ENCODE measurements around the gene ZNF780A. TPM values are rescaled to one million over a fixed set of nuclear protein-coding genes. Genes with fewer than 3 reads are reported as not detected.

Gene ZNF780A
- total RNA-seq, 1 donor, result 15.9 TPM

DNA sequence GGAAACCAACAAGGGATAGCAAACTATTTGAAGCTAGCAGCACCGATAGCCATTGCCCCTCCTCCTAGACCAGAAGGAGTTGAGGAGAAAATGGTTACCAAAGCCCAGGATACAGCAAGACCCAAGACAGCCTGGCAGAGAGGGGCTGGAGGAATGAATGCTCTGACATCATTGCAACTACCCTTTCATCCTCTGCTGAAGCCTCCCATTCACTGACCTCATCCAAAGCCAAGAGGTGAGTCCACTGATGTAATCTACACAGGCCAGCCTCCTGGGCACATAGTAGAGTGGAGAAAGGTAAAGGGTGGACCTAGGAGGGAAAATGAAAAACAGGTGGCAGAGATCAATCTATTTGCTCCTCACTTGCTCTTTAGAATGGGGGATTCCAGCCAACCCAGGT is 42.7 kb upstream of the ZNF780A start:
- no peaks in the 10 kb centered on the region for H3K79me2 ChIP-seq (ENCODE audit: insufficient read depth, low read length)
- TF ChIP-seq, protein P1, sequence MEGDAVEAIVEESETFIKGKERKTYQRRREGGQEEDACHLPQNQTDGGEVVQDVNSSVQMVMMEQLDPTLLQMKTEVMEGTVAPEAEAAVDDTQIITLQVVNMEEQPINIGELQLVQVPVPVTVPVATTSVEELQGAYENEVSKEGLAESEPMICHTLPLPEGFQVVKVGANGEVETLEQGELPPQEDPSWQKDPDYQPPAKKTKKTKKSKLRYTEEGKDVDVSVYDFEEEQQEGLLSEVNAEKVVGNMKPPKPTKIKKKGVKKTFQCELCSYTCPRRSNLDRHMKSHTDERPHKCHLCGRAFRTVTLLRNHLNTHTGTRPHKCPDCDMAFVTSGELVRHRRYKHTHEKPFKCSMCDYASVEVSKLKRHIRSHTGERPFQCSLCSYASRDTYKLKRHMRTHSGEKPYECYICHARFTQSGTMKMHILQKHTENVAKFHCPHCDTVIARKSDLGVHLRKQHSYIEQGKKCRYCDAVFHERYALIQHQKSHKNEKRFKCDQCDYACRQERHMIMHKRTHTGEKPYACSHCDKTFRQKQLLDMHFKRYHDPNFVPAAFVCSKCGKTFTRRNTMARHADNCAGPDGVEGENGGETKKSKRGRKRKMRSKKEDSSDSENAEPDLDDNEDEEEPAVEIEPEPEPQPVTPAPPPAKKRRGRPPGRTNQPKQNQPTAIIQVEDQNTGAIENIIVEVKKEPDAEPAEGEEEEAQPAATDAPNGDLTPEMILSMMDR (IDR thresholded peaks at IDR 0.05; ENCODE audit: extremely low read depth, low read depth, low read length), result no peak
- H3K27me3 ChIP-seq (ENCODE audit: insufficient read depth, low read length), result peaks cover 11% of the 10 kb centered on the region
- H3K9me3 ChIP-seq (ENCODE audit: low read depth, low read length), result no peaks in the 10 kb centered on the region
- H3K4me3 ChIP-seq (ENCODE audit: insufficient read depth, low read length), result no peak overlapping the region
- DNase-seq (ENCODE audit: insufficient read length, low spot score, missing footprints), result no peak
- H2AFZ ChIP-seq (ENCODE audit: low read length), result no peak overlapping the region
- no peaks in the 10 kb centered on the region for H3K36me3 ChIP-seq (ENCODE audit: insufficient read depth, low read length)
- no peaks in the 10 kb centered on the region for H4K20me1 ChIP-seq (ENCODE audit: insufficient read depth, low read length)
- no peaks in the 10 kb centered on the region for H3K4me1 ChIP-seq (ENCODE audit: insufficient read depth, low read length)
- no peak overlapping the region for H3K27ac ChIP-seq (ENCODE audit: low read depth, low read length)
- no peak overlapping the region for H3K4me2 ChIP-seq (ENCODE audit: insufficient read depth, low read length)

DNA sequence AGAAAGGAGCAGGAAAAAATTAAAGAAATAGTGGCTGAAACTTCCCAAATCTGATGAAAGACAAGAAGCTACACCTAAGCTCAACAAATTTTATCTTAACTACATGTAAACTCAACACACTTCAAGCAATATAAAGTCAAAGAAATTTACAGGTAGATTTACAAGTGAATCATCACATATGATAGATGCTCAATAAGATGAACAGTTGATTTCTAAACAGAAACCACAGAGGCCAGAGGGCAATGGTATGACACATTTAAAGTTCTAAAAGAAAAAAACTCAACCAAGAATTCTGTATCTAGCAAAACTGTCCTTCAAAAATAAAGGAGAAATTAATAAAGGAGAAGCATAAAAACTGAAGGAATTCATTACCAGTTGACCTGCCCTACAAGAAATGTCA is 39.3 kb upstream of the ZNF780A start:
- no peaks in the 10 kb centered on the region for H3K79me2 ChIP-seq (ENCODE audit: insufficient read depth, low read length)
- no peak for DNase-seq (ENCODE audit: insufficient read length, low spot score, missing footprints)
- H4K20me1 ChIP-seq (ENCODE audit: insufficient read depth, low read length), result no peaks in the 10 kb centered on the region
- no peak overlapping the region for H3K27ac ChIP-seq (ENCODE audit: low read depth, low read length)
- H3K27me3 ChIP-seq (ENCODE audit: insufficient read depth, low read length), result no peaks in the 10 kb centered on the region
- H3K36me3 ChIP-seq (ENCODE audit: insufficient read depth, low read length), result no peaks in the 10 kb centered on the region
- H3K4me3 ChIP-seq (ENCODE audit: insufficient read depth, low read length), result no peak overlapping the region
- H3K4me2 ChIP-seq (ENCODE audit: insufficient read depth, low read length), result no peak overlapping the region
- TF ChIP-seq, protein P1 (IDR thresholded peaks at IDR 0.05; ENCODE audit: extremely low read depth, low read depth, low read length), result no peak
- no peaks in the 10 kb centered on the region for H3K4me1 ChIP-seq (ENCODE audit: insufficient read depth, low read length)
- no peak overlapping the region for H2AFZ ChIP-seq (ENCODE audit: low read length)
- H3K9me3 ChIP-seq (ENCODE audit: low read depth, low read length), result no peaks in the 10 kb centered on the region

DNA sequence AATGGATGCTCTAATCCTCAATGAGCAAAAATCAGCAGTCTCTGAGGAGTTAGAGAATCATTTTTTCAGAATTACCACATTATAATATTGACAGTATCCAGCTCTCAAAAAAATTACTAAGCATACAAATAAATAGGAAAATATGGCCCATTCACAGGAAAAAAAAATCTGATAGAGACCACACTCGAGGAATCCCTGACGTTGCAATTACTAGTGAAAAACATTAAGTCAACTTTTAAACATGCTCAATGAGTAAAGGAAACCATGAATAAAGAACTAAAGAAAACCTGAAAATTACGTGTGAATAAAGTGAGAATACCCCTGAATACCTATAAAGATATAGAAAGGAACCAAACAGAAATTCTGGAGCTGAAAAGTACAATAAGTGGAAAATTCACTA is 38.7 kb upstream of the ZNF780A start:
- no peaks in the 10 kb centered on the region for H3K79me2 ChIP-seq (ENCODE audit: insufficient read depth, low read length)
- no peak overlapping the region for H2AFZ ChIP-seq (ENCODE audit: low read length)
- no peak overlapping the region for H3K4me2 ChIP-seq (ENCODE audit: insufficient read depth, low read length)
- H3K4me1 ChIP-seq (ENCODE audit: insufficient read depth, low read length), result no peaks in the 10 kb centered on the region
- no peaks in the 10 kb centered on the region for H3K27me3 ChIP-seq (ENCODE audit: insufficient read depth, low read length)
- H3K9me3 ChIP-seq (ENCODE audit: low read depth, low read length), result no peaks in the 10 kb centered on the region
- no peak for DNase-seq (ENCODE audit: insufficient read length, low spot score, missing footprints)
- no peak overlapping the region for H3K4me3 ChIP-seq (ENCODE audit: insufficient read depth, low read length)
- H4K20me1 ChIP-seq (ENCODE audit: insufficient read depth, low read length), result no peaks in the 10 kb centered on the region
- H3K27ac ChIP-seq (ENCODE audit: low read depth, low read length), result no peak overlapping the region
- TF ChIP-seq, protein P1 (IDR thresholded peaks at IDR 0.05; ENCODE audit: extremely low read depth, low read depth, low read length), result no peak
- H3K36me3 ChIP-seq (ENCODE audit: insufficient read depth, low read length), result no peaks in the 10 kb centered on the region

DNA sequence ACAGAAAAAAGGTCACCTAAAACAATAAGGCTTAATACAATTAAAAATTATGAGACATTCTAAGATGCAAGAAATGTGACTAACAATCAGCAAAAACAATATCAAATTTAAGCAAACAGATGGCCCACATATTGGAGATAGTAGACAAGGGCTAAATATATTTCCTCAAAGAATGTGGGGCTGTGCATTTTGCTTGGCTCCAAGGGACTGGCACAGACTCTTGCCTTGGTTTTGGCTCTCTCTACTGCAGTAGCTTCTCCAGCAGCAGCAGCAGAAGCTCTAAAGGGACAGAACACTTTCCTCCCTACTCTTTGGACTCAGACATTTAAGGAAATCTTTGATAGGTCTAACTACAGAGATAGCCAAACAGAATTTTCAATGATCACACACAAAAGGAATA is 38.2 kb upstream of the ZNF780A start:
- Histone ChIP-seq H3K27ac (ENCODE audit: low read depth, low read length) (no peak overlapping the region), H3K27me3 (ENCODE audit: insufficient read depth, low read length) (no peaks in the 10 kb centered on the region), H3K9me3 (ENCODE audit: low read depth, low read length) (no peaks in the 10 kb centered on the region), H3K4me2 (ENCODE audit: insufficient read depth, low read length) (no peak overlapping the region), H3K4me1 (ENCODE audit: insufficient read depth, low read length) (no peaks in the 10 kb centered on the region), H3K36me3 (ENCODE audit: insufficient read depth, low read length) (no peaks in the 10 kb centered on the region), H2AFZ (ENCODE audit: low read length) (no peak overlapping the region), H3K79me2 (ENCODE audit: insufficient read depth, low read length) (no peaks in the 10 kb centered on the region), H4K20me1 (ENCODE audit: insufficient read depth, low read length) (no peaks in the 10 kb centered on the region), H3K4me3 (ENCODE audit: insufficient read depth, low read length) (no peak overlapping the region)
- no peak for DNase-seq (ENCODE audit: insufficient read length, low spot score, missing footprints)
- TF ChIP-seq, protein P1 (IDR thresholded peaks at IDR 0.05; ENCODE audit: extremely low read depth, low read depth, low read length), result no peak

Measured in osteoblast (primary cell).